Epithelial cell of esophagus (primary cell): Measurements from ENCODE around the gene APBB2.

Experiments
- DNase-seq: peaks from one replicate; pipeline ENCODE4 v3.0.0; 2010; ENCODE audit warnings: low read depth
- H3K4me3 ChIP-seq: 2 replicates; pipeline ENCODE4 v1.5.1; 2011; ENCODE audit warnings: mild to moderate bottlenecking, low read length, control low read depth
- CTCF ChIP-seq: IDR thresholded peaks from 2 replicates; pipeline ENCODE4 v1.5.1; 2011; ENCODE audit warnings: low read depth, mild to moderate bottlenecking, low read length, control low read depth, inconsistent platforms; ENCODE audit not compliant: insufficient read depth; ENCODE audit errors: missing control alignments

Gene APBB2

DNA sequence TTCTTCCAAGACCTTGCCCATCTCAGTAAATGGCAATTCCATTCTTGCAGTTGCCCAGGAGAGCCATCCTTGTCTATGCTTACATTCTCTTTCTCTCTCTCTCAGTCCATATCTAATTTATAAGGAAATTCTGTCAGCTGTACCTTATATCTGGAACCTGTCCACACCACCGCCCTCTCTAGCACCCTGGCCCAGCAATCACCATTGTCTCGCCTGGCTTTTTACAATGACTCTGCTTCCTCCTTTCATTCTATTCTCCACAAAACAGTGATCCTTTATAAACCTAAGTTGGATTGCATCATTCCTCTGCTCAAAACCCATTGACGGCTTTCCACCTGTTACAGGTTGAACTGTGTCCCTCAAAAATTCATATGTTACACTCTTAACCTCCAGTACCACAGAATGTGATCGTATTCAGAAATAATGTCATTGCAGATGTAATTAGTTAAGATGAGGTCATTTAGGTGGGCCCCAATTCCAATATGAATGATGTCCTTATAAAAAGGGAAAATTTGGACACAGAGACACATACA, 31.3 kb downstream of the APBB2 start:
- TF ChIP-seq CTCF: no peak

GRCh38 chr4:41181037-41181436, 33.3 kb downstream of the APBB2 start:
- no peak for TF ChIP-seq CTCF
- no peak overlapping the region for H3K4me3 ChIP-seq
- no peak for DNase-seq

More for the DNA sequence above, 31.3 kb downstream of the APBB2 start:
- H3K4me3 ChIP-seq: no peak overlapping the region
- no peak for DNase-seq

- DNase-seq: no peak
- no peak for TF ChIP-seq CTCF
- no peak overlapping the region for H3K4me3 ChIP-seq
Observed at GRCh38 chr4:41179498-41180195, 34.7 kb downstream of the APBB2 start.

DNA sequence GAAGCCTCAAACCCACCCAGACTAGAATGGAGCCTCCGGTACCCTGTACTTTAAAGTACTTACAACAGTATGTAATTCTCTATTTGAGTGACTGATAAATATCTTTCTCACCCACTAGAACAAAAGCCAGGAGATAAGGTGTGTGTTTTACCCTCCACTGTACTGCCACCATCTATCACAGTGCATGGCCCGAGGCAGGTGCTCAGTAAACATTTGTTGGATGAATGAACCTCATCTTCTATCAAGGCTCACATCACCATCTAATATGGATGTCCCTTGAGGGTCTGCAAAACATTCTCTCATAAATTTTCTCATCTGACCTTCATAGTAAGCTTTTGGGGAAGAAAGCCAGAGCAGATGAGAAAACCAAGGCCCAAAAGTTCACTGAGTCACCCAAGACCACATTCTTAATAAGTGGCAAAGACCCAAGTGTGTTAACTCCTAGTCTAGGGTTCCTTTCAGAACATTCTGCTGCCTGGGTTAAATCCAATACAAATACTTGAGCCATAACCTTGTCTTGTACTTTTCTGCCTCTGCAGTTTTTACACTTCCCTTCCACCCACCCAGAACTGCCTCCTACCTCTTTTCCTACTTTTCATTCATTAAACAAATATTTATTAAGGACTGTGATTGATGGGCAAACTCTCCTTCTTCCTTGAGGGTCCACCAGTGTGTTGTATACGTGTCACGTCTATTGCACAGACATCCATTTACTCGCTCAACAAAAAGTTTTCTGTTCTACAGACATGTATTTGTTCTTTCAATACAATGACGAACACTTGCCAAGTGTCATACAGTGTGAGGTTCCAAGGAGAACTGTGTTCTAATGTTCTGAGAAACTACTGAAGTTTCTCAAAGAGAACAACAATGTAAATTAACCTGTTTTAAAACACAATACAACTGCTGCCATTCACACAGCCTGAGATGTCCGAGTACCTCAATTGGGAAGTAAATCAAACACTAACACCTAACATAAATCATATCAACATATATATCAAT, 35.7 kb downstream of the APBB2 start:
- no peak for TF ChIP-seq CTCF
- H3K4me3 ChIP-seq: no peak overlapping the region
- DNase-seq: no peak

DNA sequence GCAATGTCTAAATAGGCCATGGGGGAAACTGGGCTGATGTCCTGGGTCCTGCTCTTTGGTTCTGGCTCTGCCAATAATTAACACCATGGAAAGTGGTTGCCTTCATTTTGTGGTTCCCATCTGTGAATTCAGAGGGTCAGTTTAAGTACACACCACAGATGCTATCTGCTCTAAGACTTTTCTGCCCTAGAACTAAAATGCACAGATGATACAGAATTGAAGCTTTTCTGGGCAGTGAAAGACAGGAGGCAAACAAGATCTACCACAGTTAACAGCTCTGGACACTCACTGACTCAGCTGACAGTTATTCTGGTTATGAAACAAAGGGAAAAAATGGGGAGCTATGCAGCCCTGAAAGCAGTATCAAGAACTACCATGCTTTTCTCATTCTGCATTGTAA, 37.3 kb downstream of the APBB2 start:
- peak; percentile 29 for TF ChIP-seq CTCF
- peak; percentile 76 for DNase-seq
- H3K4me3 ChIP-seq: no peak overlapping the region

- DNase-seq: no peak
- no peak for TF ChIP-seq CTCF
Observed at GRCh38 chr4:41176340-41176739, 38.0 kb downstream of the APBB2 start.

More at GRCh38 chr4:41176340-41176739, 38.0 kb downstream of the APBB2 start:
- H3K4me3 ChIP-seq: no peak overlapping the region
